Measurements from ENCODE around the gene USP1.

DNA sequence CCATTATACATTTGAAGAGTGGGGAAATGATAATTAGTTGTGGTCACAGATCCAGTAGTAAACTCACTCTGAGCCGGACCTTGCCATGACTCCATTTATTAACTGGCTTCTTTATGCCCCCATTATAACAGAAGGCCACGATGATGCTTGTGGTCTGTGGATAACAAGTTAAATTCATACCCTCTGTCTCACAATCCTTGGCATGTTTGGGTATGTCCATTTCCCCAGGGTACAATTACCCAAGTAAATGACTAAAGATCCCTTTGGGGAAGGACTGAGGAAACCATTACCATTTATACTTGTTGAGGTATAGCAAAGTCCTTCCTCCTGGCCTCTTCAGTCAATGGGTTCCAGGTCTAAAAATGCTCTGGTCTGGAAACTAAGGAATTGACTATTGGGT is 7.3 kb upstream of the USP1 start:
- TF ChIP-seq, protein P1, sequence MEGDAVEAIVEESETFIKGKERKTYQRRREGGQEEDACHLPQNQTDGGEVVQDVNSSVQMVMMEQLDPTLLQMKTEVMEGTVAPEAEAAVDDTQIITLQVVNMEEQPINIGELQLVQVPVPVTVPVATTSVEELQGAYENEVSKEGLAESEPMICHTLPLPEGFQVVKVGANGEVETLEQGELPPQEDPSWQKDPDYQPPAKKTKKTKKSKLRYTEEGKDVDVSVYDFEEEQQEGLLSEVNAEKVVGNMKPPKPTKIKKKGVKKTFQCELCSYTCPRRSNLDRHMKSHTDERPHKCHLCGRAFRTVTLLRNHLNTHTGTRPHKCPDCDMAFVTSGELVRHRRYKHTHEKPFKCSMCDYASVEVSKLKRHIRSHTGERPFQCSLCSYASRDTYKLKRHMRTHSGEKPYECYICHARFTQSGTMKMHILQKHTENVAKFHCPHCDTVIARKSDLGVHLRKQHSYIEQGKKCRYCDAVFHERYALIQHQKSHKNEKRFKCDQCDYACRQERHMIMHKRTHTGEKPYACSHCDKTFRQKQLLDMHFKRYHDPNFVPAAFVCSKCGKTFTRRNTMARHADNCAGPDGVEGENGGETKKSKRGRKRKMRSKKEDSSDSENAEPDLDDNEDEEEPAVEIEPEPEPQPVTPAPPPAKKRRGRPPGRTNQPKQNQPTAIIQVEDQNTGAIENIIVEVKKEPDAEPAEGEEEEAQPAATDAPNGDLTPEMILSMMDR (IDR thresholded peaks at IDR 0.05): no peak
- TF ChIP-seq POLR2A (IDR thresholded peaks at IDR 0.05): no peak
